GM18868 (cell line): ENCODE data around the gene RIN1.

ENCODE experiments used
- ATAC-seq: cut with Tn5 transposase; IDR thresholded peaks from one replicate; pipeline ENCODE4 v1.9.1; 2021; ENCODE audit warnings: mild to moderate bottlenecking, moderate library complexity; ENCODE audit not compliant: unreplicated experiment

Gene RIN1

GRCh38 chr11:66302656-66303055 lies 33.6 kb downstream of the RIN1 start:
- no peak for ATAC-seq

- no peak for ATAC-seq
Measured at GRCh38 chr11:66299186-66299585, 37.0 kb downstream of the RIN1 start.

- ATAC-seq: no peak
Measured at GRCh38 chr11:66297610-66298009, 38.6 kb downstream of the RIN1 start.

- ATAC-seq: no peak
Measured at GRCh38 chr11:66294626-66295620, 41.3 kb downstream of the RIN1 start.

DNA sequence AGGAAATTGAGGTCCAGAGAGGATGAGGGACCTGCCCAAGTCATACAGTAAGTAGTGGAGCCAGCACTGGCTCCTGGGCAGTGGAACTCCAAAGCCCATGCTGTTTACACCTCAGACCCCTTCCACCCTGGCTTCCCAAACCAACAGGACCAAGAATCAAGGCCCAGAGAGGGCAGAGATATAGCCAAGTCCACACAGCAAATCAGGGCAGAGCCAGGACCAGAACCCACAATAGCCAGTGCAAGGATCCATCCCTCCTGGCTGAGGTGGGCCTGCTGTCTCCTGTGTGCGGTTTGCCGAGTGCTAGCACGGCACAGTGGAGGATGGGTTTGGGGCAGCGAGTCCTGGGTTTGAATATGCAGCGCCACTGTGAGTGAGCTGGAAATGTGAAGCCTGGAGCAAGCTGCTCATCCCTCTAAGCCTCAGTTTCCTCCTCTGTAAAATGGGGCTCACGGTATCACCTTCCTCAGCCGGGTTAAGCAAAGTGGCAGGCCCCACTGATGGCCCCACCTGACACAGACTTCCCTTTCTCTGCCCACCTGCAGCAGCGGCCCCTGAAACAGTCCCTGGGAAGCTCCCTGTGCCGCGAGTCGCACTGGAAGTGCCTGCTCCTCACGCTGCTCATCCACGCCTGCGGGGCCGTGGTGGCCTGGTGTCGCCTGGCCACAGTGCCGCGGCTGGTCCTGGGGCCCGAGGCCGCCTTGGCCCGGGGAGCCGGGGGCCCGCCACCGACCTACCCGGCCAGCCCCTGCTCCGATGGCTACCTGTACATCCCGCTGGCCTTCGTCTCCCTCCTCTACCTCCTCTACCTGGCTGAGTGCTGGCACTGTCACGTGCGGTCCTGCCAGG lies 42.2 kb downstream of the RIN1 start:
- ATAC-seq: no peak

GRCh38 chr11:66293352-66293751 lies 42.9 kb downstream of the RIN1 start:
- no peak for ATAC-seq

- ATAC-seq: no peak
Measured at GRCh38 chr11:66292543-66293332, 43.5 kb downstream of the RIN1 start.

DNA sequence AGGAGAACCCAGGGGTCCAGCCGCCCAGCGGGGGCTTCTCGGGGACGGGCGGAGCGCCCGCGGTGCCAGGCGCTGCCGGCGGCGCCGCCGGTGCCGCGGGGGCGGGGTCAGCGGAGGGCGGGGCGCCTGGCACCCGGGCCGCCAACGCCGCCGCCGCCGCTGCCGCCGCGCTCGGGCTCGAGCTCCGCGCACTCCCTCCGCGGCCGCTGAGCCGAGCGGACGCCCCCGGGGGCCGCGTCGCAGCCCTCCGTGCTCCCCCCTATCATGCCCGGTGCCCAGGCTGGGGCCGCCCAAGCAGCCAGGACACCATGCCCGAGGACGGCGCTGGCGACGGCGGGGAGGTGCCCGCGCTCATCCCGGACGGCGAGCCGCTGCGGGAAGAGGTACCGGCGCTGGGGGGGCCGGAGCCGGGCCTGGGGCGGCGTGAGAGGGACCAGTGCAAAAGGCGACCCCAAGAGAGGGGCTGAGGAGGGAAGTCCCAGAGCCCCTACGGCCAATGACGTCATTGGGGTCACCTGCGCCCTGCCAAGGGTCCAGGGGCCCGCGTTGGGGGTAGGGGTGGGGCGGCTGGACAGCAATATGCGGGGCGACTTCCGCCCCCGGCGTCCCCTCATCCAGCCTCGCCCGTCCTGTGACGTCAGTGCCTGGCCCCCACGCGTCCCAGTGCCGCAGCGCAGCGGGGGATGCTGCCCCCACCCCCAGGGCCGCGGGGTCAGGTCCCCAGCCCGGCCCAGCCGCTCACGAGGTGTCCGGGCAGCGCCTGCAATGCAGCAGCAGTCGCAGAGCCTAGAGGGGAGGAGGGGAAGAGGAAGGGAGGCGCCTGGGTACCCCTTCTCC lies 44.3 kb downstream of the RIN1 start, which contains the start of gene TMEM151A:
Gene TMEM151A, plus strand, starts transcription at position 189 of the 837 bp plus-strand sequence. Its CDS starts 120 bp downstream, at position 309.
- no peak for ATAC-seq

DNA sequence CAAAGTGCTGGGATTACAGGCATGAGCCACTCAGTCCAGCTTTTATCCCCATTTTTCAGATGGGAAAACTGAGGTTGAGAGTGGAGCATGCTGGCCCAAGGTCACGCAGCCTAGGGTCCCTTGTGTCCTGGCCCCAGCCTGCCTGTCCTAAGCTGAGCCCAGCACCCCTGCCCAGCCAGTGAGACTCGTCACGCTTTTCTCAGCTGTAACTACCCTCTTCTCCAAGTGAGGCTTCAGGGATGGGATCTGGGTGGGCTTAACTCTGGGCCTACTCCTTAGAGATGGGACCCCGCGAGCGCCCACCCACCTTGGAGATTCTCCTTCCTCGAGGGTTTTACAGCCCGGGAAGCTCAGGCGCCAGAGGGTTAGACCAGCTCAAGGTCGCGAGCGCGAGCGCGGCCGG lies 44.9 kb downstream of the RIN1 start:
- no peak for ATAC-seq

- no peak for ATAC-seq
Measured at GRCh38 chr11:66290330-66290621, 46.0 kb downstream of the RIN1 start.

DNA sequence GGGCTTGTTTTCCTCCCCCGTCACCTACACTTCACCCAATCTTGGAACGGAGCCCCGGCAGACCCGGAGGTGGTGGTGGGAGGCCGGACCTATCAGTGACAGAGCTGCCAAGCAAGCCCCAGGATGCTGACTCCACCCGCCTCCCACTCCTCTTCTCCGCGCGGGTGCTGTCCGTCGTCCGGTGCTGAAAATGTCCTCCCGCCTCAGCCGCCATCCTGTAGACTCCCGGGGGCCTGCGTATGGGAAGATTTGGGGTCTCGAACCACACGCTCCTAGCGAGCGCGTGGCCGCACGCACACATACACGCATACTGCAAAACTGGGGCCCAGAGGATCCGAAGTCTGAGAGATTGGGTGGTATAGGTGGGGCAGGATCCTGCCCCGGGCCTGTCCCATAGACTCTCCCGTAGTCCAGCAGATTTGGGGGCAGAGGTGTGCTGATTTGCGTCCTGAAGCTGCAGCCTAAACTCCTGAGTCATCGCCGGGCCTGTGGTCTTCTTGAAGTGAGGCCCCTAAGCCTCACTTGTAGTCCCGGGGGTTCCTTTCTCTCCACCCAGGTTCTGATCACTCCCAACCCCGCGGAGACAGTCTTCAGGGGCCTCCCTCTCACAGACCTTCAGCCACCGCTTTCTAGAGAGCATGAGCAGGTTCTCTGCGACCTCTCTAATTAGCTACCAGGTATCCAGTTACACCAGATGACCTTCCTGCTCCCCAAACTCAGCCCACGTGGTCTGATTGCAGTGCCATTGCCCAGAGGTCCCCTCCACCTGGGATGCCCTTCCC lies 46.5 kb downstream of the RIN1 start:
- ATAC-seq: peak; percentile 42

DNA sequence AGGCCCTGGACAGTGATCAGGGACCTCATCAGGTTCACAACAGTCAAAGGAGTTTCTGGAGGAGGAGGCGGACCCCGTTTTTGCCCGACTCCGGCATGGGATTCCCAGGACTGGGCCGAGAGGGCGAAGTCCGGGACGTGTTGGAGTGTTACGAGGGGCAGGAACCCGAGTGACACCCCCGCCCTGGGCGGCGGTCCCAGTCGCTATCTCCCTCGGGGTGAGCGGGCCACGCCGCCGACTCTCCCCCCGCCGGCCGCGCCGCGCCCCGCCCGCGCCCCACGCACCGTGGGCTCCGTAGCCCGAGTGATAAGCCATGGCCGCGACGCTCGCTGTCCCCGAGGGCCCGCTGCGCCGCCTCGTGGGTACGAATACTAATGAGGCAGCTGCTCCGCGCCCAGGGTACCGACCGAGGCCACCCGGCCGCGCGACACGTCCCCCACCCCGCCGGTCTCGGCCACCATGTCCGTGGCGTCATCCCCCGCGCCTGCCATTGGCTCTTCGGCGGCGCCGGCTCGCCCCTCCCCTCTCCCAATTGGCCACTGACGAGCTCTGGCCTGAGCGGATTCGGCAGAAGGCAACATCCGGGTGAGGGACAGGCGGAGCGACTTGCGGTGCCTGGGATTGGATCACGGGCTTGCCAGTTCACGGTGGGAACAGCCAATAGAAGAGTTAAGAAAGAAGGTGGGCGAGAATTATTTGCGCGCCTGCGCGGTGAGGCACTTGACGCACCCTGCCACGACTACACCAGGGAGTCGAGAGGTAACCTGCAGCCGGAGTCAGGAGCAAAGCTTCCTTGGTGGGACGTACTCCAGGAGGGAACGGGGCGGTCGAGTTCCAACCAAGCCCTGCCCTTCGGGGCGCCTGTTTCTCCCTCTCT lies 47.3 kb downstream of the RIN1 start, which contains the start of gene YIF1A:
Gene YIF1A, minus strand, starts transcription at position 473 of the 877 bp plus-strand sequence. Its CDS starts 158 bp downstream, at position 315.
- peak; percentile 89 for ATAC-seq

GRCh38 chr11:66287889-66288670 lies 48.2 kb downstream of the RIN1 start:
- no peak for ATAC-seq

- no peak for ATAC-seq
Measured at GRCh38 chr11:66287211-66287888, 48.9 kb downstream of the RIN1 start.

GRCh38 chr11:66286699-66287098 lies 49.5 kb downstream of the RIN1 start:
- no peak for ATAC-seq

DNA sequence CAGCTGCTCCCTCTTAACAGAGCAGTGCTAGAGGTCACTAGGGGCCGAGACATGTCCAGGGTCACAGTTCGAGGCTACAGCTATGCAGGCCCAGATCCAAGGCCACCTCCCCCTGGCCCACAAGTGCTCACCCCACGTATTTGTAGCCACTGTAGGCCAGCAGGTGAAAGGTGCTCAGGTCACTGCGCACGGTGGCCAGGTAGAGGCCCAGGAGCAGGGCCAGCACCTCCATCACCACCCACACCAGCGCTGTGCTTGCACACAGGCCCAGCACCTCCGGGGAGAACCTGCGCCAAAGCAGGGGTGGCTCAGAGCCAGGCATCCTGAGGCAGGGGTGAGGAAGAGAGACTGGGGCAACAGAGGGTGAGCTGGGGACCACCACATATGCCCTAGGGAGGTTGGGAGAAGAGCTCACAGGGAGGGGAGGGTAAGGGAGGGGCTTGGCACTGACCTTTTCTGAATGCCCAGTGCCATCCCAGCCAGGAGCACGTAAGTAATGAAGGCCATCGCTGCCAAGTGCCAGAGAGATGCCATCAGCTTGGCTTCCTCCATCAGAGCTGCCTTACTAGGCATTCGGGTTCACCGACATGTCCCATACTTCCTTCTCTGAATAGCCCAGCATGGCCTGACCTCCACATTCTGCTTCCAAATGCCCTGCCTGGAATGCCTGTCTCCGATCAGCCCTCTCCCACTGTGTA lies 50.8 kb downstream of the RIN1 start:
- no peak for ATAC-seq
